Keratinocyte (primary cell): ENCODE data around the gene NPRL2. TPM values are rescaled to one million over a fixed set of nuclear protein-coding genes. Genes with fewer than 3 reads are reported as not detected.

Experiments used
- DNase-seq: peaks from one replicate; pipeline ENCODE4 v3.0.0-alpha.2; 2011; ENCODE audit warnings: low read depth, missing footprints, low spot score
- FAIRE-seq: peaks from 2 replicates; lab custom pipeline; 2011; peaks lifted over from hg19 to GRCh38; lab: Jason Lieb, UNC
- H2AFZ ChIP-seq: 2 replicates; pipeline ENCODE4 v1.6.0; 2012; ENCODE audit warnings: low read length, control low read depth, inconsistent platforms; ENCODE audit not compliant: control insufficient read depth
- H3K27ac ChIP-seq: 2 replicates; pipeline ENCODE4 v1.5.1; 2011; ENCODE audit warnings: low read length; ENCODE audit not compliant: control insufficient read depth, insufficient read depth
- H3K27me3 ChIP-seq: 3 replicates; pipeline ENCODE4 v1.6.0; 2011; ENCODE audit warnings: low read length; ENCODE audit not compliant: control insufficient read depth, insufficient read depth; ENCODE audit errors: extremely low read depth
- H3K36me3 ChIP-seq, 2 experiments: 2 replicates in 1 of 2; 3 replicates in 1 of 2; pipeline ENCODE4 v1.5.1; 2011; ENCODE audit warnings: low read length in 2 of 2, mild to moderate bottlenecking in 1 of 2; ENCODE audit not compliant: control insufficient read depth in 2 of 2, insufficient read depth in 2 of 2; ENCODE audit errors: extremely low read depth in 1 of 2
- H3K4me1 ChIP-seq: 3 replicates; pipeline ENCODE4 v1.5.1; 2011; ENCODE audit warnings: low read length; ENCODE audit not compliant: control insufficient read depth, insufficient read depth; ENCODE audit errors: extremely low read depth
- H3K4me2 ChIP-seq: 3 replicates; pipeline ENCODE4 v1.6.0; 2011; ENCODE audit warnings: low read depth, low read length; ENCODE audit not compliant: control insufficient read depth, insufficient read depth; ENCODE audit errors: extremely low read depth
- H3K4me3 ChIP-seq, 3 experiments: fragments of 200-600 bp in 1 of 3; sonication (generic) in 1 of 3; 2 replicates in 2 of 3; 3 replicates in 1 of 3; pipeline ENCODE4 v1.5.1; 2011 to 2016; ENCODE audit warnings: low read length in 3 of 3, mild to moderate bottlenecking in 3 of 3, control low read depth in 2 of 3, inconsistent platforms in 1 of 3, low read depth in 1 of 3, mixed read lengths in 1 of 3, mixed run types in 1 of 3, moderate library complexity in 1 of 3; ENCODE audit not compliant: control insufficient read depth in 2 of 3, insufficient read depth in 2 of 3; ENCODE audit errors: extremely low read depth in 1 of 3
- H3K79me2 ChIP-seq: 2 replicates; pipeline ENCODE4 v1.6.0; 2012; ENCODE audit warnings: low read length; ENCODE audit not compliant: control insufficient read depth, insufficient read depth
- H3K9ac ChIP-seq: 3 replicates; pipeline ENCODE4 v1.6.0; 2011; ENCODE audit warnings: low read length; ENCODE audit not compliant: control insufficient read depth, insufficient read depth; ENCODE audit errors: extremely low read depth
- H3K9me1 ChIP-seq: 3 replicates; pipeline ENCODE4 v1.6.0; 2011; ENCODE audit warnings: low read length; ENCODE audit not compliant: control insufficient read depth, insufficient read depth; ENCODE audit errors: extremely low read depth
- H3K9me3 ChIP-seq: 2 replicates; pipeline ENCODE4 v1.5.1; 2012; ENCODE audit warnings: low read depth, low read length; ENCODE audit not compliant: control insufficient read depth
- H4K20me1 ChIP-seq: 3 replicates; pipeline ENCODE4 v1.6.0; 2011; ENCODE audit warnings: low read length; ENCODE audit not compliant: control insufficient read depth, insufficient read depth; ENCODE audit errors: extremely low read depth
- EZH2 ChIP-seq: IDR thresholded peaks from one replicate; pipeline ENCODE4 v1.6.1; 2012; ENCODE audit warnings: inconsistent platforms, mild to moderate bottlenecking, low read length, moderate library complexity
- dilution Hi-C: fragments of 300-500 bp; cut with MboI; formaldehyde crosslinking; loops from one replicate; pipeline ENCODE4 v1.7.0; 2020; ENCODE audit warnings: low sequenced_read_pairs; ENCODE audit not compliant: extremely low pct_ligation_motif_present
- polyA plus RNA-seq, 5 experiments: library from polyadenylated mRNA; depleted of rRNA in 3 of 5; stranded (reverse) in 3 of 5; stranded (forward) in 1 of 5; unstranded in 1 of 5; fragments of >200 nt; gene quantifications; 1 replicate in 1 of 5; 2 replicates in 3 of 5; 3 replicates in 1 of 5; pipeline versions ENCODE4 v1.2.1 to v1.2.3, GENCODE V29; 2011 to 2012; ENCODE audit warnings: missing spikeins in 2 of 5, low read depth in 1 of 5, low replicate concordance in 1 of 5
- TF ChIP-seq, protein P1 (sequence below), 3 experiments: IDR thresholded peaks in 1 of 3; conservative IDR thresholded peaks in 1 of 3; optimal IDR thresholded peaks in 1 of 3; 2 replicates in 2 of 3; 3 replicates in 1 of 3; pipeline versions ENCODE3 to v1.5.1; 2011; ENCODE audit warnings: low read length in 3 of 3, mild to moderate bottlenecking in 3 of 3, moderate library complexity in 2 of 3, control low read depth in 1 of 3, inconsistent platforms in 1 of 3; ENCODE audit not compliant: insufficient read depth in 2 of 3; ENCODE audit errors: extremely low read depth in 1 of 3

NPRL2 gene
- polyA plus RNA-seq, 1 donor (not counting 4 experiments of a cell fraction or from before 2014, with no cell fraction given) = 20.6 TPM

DNA sequence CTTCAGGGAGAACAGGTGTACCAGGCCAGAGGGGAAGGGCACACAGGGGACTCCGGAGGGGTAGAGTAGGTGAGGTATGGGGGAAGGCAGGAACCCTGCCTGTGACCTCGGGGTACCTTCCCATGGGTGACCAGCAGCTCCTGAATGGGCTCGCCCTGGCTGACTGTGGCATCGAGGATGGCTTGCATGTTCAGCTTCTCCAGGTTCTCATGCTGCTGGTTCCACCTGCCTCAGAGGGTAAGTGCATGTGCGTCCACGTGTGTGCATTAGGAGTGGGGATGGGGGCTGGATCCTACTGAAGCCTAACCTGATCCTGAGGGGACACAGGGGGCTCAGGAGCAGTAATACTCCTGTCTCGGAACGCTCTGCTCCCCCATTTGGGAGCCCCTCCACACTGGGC is 5.6 kb downstream of the NPRL2 start:
- Histone ChIP-seq H3K4me1 (peaks cover 20% of the 10 kb centered on the region), H3K9ac (no peak overlapping the region), H2AFZ (no peak overlapping the region), H3K36me3 (peaks cover 7 to 10% of the 10 kb centered on the region in 2 experiments), H3K9me3 (no peaks in the 10 kb centered on the region), H3K4me2 (peak overlapping the region; percentile 93), H4K20me1 (no peaks in the 10 kb centered on the region), H3K4me3 (peak overlapping the region in 2 of 3 experiments; percentile 58 to 67), H3K27ac (no peak overlapping the region), H3K9me1 (no peaks in the 10 kb centered on the region), H3K79me2 (no peaks in the 10 kb centered on the region), H3K27me3 (no peaks in the 10 kb centered on the region)
- TF ChIP-seq, protein P1, sequence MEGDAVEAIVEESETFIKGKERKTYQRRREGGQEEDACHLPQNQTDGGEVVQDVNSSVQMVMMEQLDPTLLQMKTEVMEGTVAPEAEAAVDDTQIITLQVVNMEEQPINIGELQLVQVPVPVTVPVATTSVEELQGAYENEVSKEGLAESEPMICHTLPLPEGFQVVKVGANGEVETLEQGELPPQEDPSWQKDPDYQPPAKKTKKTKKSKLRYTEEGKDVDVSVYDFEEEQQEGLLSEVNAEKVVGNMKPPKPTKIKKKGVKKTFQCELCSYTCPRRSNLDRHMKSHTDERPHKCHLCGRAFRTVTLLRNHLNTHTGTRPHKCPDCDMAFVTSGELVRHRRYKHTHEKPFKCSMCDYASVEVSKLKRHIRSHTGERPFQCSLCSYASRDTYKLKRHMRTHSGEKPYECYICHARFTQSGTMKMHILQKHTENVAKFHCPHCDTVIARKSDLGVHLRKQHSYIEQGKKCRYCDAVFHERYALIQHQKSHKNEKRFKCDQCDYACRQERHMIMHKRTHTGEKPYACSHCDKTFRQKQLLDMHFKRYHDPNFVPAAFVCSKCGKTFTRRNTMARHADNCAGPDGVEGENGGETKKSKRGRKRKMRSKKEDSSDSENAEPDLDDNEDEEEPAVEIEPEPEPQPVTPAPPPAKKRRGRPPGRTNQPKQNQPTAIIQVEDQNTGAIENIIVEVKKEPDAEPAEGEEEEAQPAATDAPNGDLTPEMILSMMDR (optimal IDR thresholded peaks at IDR 0.05 in 1 of 3, IDR thresholded peaks at IDR 0.05 in 1 of 3, conservative IDR thresholded peaks at IDR 0.05 in 1 of 3; ENCODE audit: extremely low read depth in 1 of 3, insufficient read depth in 2 of 3, low read length in 3 of 3) = no peak
- TF ChIP-seq EZH2 = no peak
- dilution Hi-C loops = no loop called here
- DNase-seq = no peak
- FAIRE-seq = no peak

DNA sequence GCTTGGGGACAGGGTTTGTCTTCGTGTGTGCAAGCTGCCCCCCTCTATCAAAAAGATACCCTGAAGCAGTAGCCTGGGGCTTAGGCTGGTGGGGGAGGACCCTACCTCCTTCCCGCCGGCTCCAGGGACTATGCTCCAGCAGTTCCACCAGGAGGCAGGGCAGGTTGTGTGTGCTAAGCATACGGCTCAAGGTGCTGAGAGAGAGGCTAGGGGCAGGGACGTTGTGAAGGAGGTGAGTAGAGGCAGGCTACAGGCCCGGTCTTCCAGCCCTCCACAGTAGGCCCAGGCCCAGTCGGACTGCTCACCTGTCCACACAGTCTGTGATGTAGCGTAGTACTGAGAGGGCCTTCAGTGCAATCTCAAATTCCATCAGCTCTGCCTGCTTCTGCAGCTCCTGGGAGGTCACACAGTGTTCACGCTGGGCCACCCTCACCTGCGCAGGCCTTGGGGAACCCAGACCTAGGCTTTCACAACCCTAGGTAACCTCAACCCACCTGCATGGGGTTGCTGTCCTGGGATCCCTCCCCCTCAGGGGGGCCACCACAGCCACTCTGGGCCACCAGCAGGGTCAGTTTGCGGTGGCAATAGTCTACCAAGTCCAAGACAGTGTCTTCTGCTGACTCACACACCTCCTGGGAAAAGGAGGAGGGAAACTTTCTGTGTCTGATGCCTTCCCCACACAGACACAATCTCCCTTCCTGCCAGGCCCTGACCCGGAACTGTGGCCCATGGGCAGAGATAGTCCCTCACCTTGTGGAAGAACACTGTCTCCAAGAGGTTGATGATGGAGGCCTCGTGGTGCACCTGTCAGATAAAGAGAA is 7.6 kb downstream of the NPRL2 start:
- TF ChIP-seq EZH2 = no peak
- TF ChIP-seq, protein P1 (optimal IDR thresholded peaks at IDR 0.05 in 1 of 3, IDR thresholded peaks at IDR 0.05 in 1 of 3, conservative IDR thresholded peaks at IDR 0.05 in 1 of 3; ENCODE audit: extremely low read depth in 1 of 3, insufficient read depth in 2 of 3, low read length in 3 of 3) = peak in 1 of 3 experiments; percentile 5
- Histone ChIP-seq H3K4me3 (no peak overlapping the region), H3K27ac (no peak overlapping the region), H3K9me3 (no peaks in the 10 kb centered on the region), H3K36me3 (peaks cover 4 to 8% of the 10 kb centered on the region in 2 experiments), H4K20me1 (no peaks in the 10 kb centered on the region), H3K9me1 (no peaks in the 10 kb centered on the region), H3K27me3 (no peaks in the 10 kb centered on the region), H3K4me1 (peaks cover 31% of the 10 kb centered on the region), H3K79me2 (peaks cover 6% of the 10 kb centered on the region), H2AFZ (no peak overlapping the region), H3K4me2 (no peak overlapping the region), H3K9ac (no peak overlapping the region)
- dilution Hi-C loops = no loop called here
- no peak for FAIRE-seq
- DNase-seq = no peak
